ENCODE measurements around the gene MYOG. TPM values are rescaled to one million over a fixed set of nuclear protein-coding genes. Genes with fewer than 3 reads are reported as not detected.

MYOG gene
- total and polyA plus RNA-seq, 2 experiments from 2014 or later: not detected

DNA sequence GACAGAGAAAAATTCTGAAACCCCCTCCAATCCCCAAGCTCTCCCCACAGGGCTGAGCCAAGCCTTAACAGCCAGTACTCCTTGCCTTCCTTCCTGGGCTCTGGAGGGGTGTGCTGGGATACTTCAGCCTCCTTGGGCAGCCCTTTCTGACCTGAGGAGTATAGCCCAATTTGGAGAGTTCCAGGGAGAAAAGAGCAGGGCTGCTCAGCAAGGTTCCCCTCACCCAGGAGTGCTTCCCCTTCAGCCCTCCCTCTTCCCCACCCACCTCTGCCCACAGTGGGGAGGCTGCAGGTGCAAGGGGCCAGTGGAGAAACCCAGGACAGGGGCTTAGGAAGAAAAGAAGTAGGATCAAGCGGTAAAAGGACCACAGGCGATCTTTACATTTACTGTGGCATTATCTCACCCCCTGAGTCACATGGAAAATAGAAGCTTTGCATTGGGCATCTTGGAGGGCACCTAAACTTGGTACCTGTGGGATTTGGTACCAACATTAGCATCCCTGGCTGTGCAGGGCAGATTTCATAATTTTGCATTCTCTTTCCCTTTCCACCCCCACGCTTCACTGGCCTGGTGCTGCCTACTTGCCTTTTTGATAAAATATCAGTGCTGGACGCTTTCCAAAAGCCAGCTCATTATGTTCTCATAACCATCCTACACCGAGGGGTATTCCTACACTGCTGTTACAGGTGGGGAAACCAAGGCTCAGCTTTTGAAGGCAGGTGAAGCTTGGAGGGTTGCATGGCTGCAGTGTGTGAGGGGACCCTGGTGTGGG lies 38.9 kb upstream of the MYOG start (continued):
- no peak for TF ChIP-seq ZNF331 (CRISPR knock-in tag; IDR thresholded peaks at IDR 0.05; ENCODE audit: low read depth)
- TF ChIP-seq, protein P1, sequence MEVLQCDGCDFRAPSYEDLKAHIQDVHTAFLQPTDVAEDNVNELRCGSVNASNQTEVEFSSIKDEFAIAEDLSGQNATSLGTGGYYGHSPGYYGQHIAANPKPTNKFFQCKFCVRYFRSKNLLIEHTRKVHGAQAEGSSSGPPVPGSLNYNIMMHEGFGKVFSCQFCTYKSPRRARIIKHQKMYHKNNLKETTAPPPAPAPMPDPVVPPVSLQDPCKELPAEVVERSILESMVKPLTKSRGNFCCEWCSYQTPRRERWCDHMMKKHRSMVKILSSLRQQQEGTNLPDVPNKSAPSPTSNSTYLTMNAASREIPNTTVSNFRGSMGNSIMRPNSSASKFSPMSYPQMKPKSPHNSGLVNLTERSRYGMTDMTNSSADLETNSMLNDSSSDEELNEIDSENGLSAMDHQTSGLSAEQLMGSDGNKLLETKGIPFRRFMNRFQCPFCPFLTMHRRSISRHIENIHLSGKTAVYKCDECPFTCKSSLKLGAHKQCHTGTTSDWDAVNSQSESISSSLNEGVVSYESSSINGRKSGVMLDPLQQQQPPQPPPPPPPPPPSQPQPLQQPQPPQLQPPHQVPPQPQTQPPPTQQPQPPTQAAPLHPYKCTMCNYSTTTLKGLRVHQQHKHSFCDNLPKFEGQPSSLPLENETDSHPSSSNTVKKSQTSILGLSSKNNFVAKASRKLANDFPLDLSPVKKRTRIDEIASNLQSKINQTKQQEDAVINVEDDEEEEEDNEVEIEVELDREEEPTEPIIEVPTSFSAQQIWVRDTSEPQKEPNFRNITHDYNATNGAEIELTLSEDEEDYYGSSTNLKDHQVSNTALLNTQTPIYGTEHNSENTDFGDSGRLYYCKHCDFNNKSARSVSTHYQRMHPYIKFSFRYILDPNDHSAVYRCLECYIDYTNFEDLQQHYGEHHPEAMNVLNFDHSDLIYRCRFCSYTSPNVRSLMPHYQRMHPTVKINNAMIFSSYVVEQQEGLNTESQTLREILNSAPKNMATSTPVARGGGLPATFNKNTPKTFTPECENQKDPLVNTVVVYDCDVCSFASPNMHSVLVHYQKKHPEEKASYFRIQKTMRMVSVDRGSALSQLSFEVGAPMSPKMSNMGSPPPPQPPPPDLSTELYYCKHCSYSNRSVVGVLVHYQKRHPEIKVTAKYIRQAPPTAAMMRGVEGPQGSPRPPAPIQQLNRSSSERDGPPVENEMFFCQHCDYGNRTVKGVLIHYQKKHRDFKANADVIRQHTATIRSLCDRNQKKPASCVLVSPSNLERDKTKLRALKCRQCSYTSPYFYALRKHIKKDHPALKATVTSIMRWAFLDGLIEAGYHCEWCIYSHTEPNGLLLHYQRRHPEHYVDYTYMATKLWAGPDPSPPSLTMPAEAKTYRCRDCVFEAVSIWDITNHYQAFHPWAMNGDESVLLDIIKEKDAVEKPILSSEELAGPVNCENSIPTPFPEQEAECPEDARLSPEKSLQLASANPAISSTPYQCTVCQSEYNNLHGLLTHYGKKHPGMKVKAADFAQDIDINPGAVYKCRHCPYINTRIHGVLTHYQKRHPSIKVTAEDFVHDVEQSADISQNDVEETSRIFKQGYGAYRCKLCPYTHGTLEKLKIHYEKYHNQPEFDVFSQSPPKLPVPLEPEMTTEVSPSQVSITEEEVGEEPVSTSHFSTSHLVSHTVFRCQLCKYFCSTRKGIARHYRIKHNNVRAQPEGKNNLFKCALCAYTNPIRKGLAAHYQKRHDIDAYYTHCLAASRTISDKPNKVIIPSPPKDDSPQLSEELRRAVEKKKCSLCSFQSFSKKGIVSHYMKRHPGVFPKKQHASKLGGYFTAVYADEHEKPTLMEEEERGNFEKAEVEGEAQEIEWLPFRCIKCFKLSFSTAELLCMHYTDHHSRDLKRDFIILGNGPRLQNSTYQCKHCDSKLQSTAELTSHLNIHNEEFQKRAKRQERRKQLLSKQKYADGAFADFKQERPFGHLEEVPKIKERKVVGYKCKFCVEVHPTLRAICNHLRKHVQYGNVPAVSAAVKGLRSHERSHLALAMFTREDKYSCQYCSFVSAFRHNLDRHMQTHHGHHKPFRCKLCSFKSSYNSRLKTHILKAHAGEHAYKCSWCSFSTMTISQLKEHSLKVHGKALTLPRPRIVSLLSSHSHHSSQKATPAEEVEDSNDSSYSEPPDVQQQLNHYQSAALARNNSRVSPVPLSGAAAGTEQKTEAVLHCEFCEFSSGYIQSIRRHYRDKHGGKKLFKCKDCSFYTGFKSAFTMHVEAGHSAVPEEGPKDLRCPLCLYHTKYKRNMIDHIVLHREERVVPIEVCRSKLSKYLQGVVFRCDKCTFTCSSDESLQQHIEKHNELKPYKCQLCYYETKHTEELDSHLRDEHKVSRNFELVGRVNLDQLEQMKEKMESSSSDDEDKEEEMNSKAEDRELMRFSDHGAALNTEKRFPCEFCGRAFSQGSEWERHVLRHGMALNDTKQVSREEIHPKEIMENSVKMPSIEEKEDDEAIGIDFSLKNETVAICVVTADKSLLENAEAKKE (CRISPR knock-in tag; IDR thresholded peaks at IDR 0.05): no peak
- TF ChIP-seq ZNF114 (CRISPR knock-in tag; IDR thresholded peaks at IDR 0.05): no peak
- TF ChIP-seq, protein P2, sequence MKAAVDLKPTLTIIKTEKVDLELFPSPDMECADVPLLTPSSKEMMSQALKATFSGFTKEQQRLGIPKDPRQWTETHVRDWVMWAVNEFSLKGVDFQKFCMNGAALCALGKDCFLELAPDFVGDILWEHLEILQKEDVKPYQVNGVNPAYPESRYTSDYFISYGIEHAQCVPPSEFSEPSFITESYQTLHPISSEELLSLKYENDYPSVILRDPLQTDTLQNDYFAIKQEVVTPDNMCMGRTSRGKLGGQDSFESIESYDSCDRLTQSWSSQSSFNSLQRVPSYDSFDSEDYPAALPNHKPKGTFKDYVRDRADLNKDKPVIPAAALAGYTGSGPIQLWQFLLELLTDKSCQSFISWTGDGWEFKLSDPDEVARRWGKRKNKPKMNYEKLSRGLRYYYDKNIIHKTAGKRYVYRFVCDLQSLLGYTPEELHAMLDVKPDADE (IDR thresholded peaks at IDR 0.05): no peak

DNA sequence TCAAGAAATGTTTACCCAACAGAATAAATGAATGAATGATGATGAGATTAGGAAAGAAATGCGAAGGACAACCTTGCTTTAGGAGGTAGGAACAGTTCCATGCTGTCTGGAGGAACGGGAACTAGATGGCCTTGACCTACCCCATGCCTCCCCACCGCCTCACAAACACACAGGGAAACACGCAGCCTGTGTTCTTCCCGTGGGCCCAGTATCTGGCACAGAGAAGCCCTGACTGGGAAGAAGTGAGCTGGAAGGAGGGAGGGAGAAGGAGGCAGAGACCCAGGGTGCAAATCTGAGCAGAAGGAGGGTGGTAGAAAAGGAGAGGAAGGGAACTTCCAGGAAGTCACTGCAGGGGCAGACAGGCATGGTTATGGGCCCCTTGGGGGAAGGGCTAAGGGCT lies 38.2 kb upstream of the MYOG start:
- H3F3A ChIP-seq (replicated peaks; ENCODE audit: low read depth): 0 out of 2 replicates have a peak, but pooled peaks cover 3% of the 10 kb centered on the region
- H3K4me2 ChIP-seq: no peak overlapping the region
- no peak overlapping the region for H2AFZ ChIP-seq
- no peaks in the 10 kb centered on the region for H3K36me3 ChIP-seq (ENCODE audit: insufficient read depth)
- peaks cover 15% of the 10 kb centered on the region for H3K4me1 ChIP-seq (ENCODE audit: insufficient read depth)
- no peaks in the 10 kb centered on the region for H3K9me2 ChIP-seq (ENCODE audit: insufficient read depth)
- H3K27me3 ChIP-seq (ENCODE audit: insufficient read depth): peaks cover 29% of the 10 kb centered on the region
- Mint-ChIP-seq H3K27me3 (ENCODE audit: insufficient read depth, low read depth, poor library complexity) (peaks cover 41% of the 10 kb centered on the region), H3K4me1 (peaks cover 34% of the 10 kb centered on the region), H3K36me3 (ENCODE audit: low read depth) (no peaks in the 10 kb centered on the region), H3K4me3 (no peak overlapping the region), H3K9me3 (no peaks in the 10 kb centered on the region; the same call in 2 of the 3 replicates), H3K27ac (no peak overlapping the region)
- H4K20me1 ChIP-seq (replicated peaks; ENCODE audit: insufficient read depth): no peaks in the 10 kb centered on the region
- ATAC-seq (no peak), DNase-seq (ENCODE audit: low spot score) (no peak)
- H3K4me3 ChIP-seq: no peak overlapping the region
- H3K79me2 ChIP-seq (replicated peaks; ENCODE audit: insufficient read depth): no peaks in the 10 kb centered on the region
- no peak overlapping the region for H3K27ac ChIP-seq (ENCODE audit: low read depth)
- no peak for TF ChIP-seq EZH2phosphoT487 (IDR thresholded peaks at IDR 0.05; ENCODE audit: unreplicated experiment)
- TF ChIP-seq, protein P1 (CRISPR knock-in tag; IDR thresholded peaks at IDR 0.05): no peak
- TF ChIP-seq ZNF331 (CRISPR knock-in tag; IDR thresholded peaks at IDR 0.05; ENCODE audit: low read depth): no peak
- no peak for TF ChIP-seq STAT1 (IDR thresholded peaks at IDR 0.05; ENCODE audit: unreplicated experiment)
